ENCODE data around the gene RCE1.

Gene RCE1

GRCh38 chr11:66864924-66865697, 21.9 kb downstream of the RCE1 start:
- TF ChIP-seq CTCF (IDR thresholded peaks at IDR 0.05) = no peak

GRCh38 chr11:66866007-66866406, 22.8 kb downstream of the RCE1 start:
- TF ChIP-seq CTCF (IDR thresholded peaks at IDR 0.05) = no peak

GRCh38 chr11:66866511-66866986, 23.3 kb downstream of the RCE1 start:
- no peak for TF ChIP-seq CTCF (IDR thresholded peaks at IDR 0.05)

- TF ChIP-seq CTCF (IDR thresholded peaks at IDR 0.05) = no peak
Measured at GRCh38 chr11:66867425-66868040, 24.3 kb downstream of the RCE1 start.

- no peak for TF ChIP-seq CTCF (IDR thresholded peaks at IDR 0.05)
Measured at GRCh38 chr11:66868082-66868725, 25.0 kb downstream of the RCE1 start.

- no peak; the same call in 1 of the 2 replicates for TF ChIP-seq CTCF (IDR thresholded peaks at IDR 0.05)
Measured at GRCh38 chr11:66868726-66869566, 25.7 kb downstream of the RCE1 start.

- TF ChIP-seq CTCF (IDR thresholded peaks at IDR 0.05) = no peak
Measured at GRCh38 chr11:66869567-66869870, 26.3 kb downstream of the RCE1 start.
